NCI-H2029 (cell line): ENCODE measurements around the gene WFIKKN1.

Source experiments
- DNase-seq: peaks from one replicate; lab custom pipeline; 2025; lab: John Stamatoyannopoulos, UW

WFIKKN1 gene

DNA sequence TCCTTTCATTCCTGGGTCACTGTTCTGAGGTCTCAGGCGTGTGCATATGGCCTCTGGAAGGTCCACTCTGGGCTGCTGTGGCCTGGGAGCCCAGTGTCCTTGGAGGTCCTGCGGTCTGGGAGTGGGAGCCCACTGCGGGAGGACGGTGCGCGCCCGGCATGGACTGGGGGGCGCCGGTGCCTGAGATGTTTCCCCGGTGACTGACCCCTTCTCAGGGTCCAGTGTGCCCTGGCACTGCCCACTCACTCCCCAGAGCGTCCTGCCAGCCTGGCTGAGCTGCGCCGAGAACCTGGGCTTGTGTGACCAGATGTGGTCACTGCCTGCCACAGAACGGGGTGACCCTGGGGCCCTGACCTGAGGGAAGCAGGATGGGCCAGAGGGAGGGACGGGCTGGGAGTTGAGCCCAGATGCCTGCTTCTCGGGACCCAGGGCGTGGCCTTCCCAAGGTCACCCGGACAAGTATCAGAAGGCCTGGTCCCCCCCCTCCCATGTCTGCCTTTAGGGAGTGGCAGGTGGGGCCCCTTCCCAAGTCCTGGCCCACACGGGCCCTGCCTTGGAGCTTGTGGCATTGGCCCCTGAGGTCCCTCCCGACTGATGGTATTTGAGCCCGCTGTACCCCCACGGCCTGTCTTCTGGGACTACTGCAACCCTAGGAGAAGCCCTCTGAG is 43.6 kb downstream of the WFIKKN1 start:
- no peak for DNase-seq

DNA sequence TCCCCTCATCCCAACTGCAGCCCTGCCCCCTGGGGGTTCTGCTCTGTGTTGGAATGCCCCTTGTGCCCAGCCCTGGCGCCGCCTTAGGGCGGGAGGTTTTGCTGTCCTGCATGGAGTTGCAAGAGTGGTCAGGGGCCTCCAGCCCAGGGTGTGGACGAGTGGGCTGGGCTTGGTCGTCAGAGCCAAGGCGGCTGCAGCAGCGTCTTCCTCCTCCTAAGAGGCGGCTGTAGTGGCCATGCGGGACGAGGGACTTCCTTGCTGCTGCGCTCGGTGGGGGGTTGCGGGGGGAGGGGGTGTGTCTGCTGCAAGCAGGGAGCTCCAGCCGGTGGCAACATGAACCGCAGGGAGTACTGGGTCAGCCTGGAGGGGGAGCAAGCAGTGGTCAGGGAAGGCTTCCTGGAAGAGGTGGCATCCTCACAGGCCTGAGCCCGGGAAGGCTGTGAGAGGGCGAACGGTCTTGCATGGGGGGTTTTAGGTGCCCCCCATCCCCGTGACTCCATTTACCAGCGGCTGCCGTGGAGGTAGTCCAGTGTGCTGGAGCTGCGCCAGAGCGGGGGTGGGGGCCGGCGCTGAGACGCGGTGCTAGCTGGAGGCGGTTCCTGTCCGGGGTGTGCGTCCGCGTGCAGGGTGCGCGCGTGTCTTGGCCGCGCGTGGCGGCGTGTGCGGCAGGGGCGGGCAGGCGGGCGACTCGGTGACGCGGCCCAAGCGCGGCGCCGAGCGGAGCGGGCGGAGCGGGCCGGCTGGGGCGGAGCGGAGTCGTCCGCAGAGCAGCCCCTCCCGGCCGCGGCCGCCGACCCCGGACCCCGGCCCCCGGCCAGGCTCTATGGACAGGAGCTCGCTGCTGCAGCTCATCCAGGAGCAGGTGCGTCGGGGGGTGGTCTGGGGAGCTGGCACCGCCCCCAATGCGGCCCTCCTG is 44.4 kb downstream of the WFIKKN1 start, which contains the start of gene RHBDL1:
RHBDL1 (plus strand) TSS at position 704 of the 916 bp plus-strand sequence; CDS start at position 824, 120 bp downstream.
- no peak for DNase-seq

DNA sequence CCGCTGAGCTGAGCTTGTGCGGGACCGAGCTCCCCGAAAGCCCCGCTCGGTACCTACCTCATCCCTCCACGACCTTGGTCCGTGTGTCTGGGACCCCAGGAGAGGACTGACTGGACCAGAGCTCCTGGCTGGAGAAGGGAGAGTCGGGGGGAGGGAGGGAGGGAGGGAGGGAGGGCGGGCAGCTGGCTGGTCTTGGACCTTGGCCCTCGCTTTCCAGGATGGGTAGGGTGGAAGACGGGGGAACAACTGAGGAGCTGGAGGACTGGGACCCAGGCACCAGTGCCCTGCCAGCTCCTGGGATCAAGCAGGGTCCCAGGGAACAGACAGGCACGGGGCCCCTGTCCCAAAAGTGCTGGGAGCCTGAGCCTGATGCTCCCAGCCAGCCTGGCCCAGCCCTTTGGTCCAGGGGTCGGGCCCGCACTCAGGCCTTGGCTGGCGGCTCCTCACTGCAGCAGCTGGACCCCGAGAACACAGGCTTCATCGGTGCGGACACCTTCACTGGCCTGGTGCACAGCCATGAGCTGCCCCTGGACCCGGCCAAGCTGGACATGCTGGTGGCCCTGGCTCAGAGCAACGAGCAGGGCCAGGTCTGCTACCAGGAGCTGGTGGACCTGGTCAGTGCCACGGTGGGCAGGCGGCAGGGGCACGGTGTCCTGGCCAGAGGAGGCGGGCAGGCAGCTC is 45.2 kb downstream of the WFIKKN1 start:
- DNase-seq, result no peak

DNA sequence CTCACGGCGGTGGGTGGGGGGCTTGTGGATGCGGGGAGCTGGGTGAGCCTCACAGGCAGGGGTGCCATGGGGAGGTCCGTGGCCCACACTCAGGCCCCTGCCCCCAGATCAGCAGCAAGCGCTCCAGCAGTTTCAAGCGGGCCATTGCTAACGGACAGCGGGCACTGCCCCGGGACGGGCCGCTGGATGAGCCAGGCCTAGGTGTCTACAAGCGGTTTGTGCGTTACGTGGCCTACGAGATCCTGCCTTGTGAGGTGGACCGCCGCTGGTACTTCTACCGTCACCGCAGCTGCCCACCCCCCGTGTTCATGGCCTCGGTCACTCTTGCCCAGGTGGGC is 45.7 kb downstream of the WFIKKN1 start:
- no peak for DNase-seq

DNA sequence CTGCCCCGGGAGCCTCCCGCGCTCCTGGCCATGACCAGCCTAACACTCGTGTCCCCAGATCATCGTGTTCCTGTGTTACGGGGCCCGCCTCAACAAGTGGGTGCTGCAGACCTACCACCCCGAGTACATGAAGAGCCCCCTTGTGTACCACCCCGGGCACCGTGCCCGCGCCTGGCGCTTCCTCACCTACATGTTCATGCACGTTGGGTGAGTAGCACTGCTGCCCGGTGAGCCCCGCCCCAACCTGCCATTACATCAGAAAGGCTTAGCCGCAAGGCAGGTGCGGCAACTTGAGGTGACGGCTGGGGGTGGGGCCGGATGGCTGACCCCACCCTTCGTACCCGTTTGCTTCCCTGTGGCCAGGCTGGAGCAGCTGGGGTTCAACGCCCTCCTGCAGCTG is 46.1 kb downstream of the WFIKKN1 start:
- DNase-seq, result peak; percentile 49

DNA sequence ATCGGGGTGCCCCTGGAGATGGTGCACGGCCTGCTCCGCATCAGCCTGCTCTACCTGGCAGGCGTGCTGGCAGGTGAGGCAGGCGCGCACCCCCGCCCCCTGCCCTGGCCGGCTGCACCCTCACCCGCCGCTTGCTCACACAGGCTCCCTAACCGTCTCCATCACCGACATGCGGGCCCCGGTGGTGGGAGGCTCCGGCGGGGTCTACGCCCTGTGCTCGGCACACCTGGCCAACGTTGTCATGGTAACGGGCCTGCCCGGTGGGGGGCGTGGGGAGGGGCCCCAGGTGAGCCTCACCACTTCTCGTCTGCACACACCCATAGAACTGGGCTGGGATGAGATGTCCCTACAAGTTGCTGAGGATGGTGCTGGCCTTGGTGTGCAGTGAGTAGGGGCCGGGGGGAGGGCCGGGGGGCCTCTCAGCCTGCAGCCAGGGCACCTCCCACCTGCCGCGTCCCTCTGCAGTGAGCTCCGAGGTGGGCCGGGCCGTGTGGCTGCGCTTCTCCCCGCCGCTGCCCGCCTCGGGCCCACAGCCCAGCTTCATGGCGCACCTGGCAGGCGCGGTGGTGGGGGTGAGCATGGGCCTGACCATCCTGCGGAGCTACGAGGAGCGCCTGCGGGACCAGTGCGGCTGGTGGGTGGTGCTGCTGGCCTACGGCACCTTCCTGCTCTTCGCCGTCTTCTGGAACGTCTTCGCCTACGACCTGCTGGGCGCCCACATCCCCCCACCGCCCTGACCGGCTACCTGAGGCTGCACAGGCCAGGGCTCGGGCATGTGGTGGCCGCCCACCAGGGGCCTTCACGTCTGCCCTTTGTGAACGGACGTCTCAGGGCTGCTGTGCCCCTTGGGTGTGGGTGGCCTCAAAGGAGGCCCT is 46.8 kb downstream of the WFIKKN1 start:
- DNase-seq, result no peak

DNA sequence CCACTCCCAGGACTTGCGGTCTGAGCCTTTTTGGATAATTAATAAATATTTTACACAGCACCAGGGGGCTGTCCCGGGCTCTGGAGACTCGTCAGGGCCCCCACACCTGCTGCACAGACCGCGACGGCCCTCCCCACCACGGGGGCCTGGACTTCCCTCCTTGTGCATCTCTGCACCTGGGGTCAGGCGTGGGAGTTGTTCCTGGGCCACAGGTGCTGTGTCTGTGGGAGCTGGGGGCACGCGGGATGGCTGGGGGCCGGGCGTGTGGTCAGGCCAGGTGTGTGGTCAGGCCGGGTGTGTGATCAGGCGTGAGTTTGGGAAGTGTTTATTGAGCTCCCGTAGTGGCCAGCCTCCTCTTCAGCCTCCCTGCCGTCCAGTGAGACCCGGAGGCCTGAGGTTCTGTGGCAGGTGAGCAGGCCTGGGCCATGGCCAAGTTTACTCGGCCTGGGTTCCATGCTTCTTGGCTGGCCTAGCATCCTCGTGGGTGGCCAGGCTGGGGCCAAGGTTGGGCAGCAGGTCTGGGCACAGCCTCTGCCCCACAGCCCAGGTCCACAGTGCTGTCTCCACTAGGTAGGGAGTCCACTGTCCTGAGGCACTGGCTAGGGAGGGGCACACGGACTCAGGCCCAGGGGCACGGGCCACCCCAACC is 47.5 kb downstream of the WFIKKN1 start:
- no peak for DNase-seq

DNA sequence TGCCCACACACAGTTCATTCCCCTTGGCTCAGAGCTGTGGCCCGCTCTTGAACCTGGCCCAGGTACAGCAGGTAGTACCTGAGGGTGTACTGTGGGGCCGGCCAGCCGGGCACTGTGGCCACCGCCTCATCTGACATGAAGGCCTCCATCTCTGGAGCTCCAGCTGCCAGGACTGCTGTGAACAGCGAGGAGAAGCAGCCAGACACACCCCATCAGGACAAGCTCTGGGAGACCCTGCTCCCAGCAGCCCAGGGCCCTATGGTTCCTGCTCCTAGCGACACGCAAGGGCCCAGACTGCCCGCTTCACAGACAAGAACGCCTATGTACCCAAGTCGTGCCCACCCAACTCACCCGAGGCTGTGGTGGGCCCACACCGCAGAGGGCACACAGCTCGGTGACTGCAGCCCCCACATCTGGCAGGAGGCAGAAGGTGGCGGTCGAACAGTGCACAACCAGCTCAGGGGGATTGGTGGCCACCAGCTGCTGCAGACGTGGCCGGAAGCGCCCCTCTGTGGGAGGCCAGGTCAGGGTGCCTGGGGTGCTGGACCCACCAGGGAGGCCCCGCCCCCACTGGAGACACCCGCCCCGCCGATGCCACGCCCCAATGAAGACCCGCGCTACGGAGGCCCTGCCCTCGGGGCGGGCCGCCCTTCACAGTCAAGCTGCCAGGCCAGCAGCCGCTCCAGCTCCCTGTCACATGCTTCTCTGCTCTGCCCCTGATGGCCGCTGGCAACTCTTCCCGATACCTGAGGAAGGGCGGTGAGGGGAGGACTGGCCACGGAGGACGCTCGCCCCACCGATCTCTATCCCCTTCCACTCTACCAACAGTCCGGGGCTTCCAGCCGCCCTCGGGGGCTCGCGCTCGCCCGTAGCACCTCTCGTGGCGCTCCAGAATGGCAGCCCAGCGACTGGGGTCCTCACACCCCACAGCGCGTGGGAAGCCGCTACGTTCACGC is 48.4 kb downstream of the WFIKKN1 start:
- DNase-seq, result peak; percentile 77

DNA sequence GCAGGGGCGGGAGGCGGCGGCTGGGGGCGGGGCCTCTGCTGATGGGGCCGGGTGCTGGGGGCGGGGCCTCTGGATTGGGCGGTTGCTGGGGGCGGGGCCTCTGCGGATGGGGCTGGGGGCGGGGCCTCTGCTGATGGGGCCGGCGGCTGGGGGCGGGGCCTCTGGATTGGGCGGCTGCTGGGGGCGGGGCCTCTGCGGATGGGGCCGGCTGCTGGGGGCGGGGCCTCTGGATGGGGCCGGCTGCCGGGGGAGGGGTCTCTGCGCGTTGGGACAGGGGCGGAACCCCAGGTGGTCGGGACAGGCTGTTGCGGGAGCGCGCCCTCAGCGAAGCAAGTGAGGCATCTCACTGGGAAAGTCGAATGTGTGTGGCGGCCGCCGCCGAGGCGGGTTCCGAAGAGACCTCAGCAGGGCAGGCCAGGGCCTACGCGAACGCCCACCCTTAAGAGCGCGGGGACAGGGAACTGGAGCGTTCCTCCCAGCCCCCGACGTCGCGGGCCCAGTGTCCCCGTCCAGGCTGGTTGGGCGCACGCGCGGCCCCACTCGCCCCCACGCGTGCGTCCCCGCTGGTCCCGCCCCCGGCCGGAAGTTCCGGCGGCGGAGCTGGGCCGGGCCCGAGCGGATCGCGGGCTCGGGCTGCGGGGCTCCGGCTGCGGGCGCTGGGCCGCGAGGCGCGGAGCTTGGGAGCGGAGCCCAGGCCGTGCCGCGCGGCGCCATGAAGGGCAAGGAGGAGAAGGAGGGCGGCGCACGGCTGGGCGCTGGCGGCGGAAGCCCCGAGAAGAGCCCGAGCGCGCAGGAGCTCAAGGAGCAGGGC is 49.2 kb downstream of the WFIKKN1 start, which contains the start of gene STUB1:
STUB1 (plus strand) TSS at position 597 of the 811 bp plus-strand sequence; CDS start at position 713, 116 bp downstream.
- DNase-seq, result peak; percentile 75

DNA sequence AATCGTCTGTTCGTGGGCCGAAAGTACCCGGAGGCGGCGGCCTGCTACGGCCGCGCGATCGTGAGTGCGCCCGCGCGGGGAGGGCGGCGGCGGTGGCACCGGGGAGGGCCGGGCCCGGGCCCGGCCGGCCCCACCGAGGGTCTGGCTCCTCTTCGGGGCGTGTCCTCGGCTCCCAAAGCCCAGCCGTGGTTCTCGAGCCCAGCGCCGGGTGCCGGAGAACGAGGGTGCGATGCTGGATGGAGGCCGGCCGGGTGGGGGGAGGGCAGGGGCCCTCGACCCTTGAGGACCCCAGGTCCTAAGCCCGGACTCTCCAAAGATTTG is 49.8 kb downstream of the WFIKKN1 start:
- no peak for DNase-seq

DNA sequence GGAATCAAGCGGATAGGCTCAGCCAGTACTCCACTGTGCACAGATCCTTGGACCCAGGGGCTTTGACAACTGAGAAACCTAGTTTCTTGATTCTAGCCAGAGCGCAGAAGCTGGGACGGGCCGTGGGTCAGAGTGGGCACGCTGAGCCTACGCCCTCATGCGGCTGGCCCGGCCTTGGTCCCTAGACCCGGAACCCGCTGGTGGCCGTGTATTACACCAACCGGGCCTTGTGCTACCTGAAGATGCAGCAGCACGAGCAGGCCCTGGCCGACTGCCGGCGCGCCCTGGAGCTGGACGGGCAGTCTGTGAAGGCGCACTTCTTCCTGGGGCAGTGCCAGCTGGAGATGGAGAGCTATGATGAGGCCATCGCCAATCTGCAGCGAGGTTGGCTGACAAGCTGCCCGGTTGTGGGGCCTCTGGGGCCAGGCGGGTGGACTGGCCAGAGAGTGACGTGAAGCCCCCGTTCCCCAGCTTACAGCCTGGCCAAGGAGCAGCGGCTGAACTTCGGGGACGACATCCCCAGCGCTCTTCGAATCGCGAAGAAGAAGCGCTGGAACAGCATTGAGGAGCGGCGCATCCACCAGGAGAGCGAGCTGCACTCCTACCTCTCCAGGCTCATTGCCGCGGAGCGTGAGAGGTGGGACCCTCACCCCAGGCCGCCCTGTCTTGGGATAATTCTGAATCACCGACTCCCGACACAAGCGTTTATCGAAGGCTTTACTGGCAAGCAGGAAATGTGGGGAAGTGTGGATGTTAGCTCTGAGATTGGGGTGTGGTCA is 50.4 kb downstream of the WFIKKN1 start:
- peak; percentile 24 for DNase-seq

DNA sequence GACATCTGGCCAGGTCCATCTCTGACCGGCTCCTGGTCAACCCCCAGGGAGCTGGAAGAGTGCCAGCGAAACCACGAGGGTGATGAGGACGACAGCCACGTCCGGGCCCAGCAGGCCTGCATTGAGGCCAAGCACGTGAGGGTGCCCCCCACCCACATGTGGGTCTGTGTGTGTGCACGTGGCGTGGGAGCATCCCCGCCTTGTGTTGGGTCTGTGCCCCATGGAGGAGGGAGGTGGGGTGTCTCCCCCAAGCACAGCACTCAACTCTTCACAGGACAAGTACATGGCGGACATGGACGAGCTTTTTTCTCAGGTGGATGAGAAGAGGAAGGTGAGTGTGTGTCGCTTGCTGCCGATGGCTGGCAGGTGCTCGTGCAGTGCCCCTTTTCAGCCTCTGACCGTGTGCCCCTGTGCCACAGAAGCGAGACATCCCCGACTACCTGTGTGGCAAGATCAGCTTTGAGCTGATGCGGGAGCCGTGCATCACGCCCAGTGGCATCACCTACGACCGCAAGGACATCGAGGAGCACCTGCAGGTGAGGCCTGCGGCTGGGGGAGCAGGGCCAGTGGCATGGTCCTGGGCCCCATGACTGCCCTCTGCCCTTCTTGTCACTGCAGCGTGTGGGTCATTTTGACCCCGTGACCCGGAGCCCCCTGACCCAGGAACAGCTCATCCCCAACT is 51.1 kb downstream of the WFIKKN1 start:
- DNase-seq, result no peak

DNA sequence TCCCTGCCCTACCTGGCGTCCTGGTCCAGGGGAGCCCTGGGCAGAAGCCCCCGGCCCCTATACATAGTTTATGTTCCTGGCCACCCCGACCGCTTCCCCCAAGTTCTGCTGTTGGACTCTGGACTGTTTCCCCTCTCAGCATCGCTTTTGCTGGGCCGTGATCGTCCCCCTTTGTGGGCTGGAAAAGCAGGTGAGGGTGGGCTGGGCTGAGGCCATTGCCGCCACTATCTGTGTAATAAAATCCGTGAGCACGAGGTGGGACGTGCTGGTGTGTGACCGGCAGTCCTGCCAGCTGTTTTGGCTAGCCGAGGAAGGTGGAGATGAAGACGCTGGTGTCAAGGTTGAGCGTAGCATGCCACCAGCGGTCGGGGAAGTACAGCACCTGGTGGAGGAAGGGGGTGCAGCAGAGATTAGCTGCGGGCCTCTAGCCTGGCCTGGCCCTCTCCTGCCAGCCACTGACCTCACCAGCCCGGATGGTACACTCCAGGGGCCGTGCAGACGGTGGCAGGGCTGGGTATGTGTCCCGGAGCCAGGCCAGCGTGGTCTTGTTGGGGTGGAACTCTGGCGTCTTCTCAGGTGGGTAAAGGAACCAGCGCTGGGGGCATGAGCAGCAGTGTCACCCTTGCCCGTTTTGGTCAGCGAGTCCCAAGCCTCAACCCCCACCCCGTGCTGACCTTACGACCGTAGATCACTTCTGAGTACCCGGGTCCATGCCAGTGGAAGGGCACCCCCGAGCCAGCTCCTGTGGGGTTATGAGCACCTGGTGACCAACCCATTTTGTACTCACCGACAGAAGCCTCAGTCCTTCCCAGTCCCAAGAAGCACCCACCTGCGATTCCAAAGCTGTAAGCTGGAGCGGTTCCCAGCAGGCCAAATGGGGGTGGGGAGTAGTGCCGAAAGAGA is 52.0 kb downstream of the WFIKKN1 start:
- DNase-seq, result no peak

DNA sequence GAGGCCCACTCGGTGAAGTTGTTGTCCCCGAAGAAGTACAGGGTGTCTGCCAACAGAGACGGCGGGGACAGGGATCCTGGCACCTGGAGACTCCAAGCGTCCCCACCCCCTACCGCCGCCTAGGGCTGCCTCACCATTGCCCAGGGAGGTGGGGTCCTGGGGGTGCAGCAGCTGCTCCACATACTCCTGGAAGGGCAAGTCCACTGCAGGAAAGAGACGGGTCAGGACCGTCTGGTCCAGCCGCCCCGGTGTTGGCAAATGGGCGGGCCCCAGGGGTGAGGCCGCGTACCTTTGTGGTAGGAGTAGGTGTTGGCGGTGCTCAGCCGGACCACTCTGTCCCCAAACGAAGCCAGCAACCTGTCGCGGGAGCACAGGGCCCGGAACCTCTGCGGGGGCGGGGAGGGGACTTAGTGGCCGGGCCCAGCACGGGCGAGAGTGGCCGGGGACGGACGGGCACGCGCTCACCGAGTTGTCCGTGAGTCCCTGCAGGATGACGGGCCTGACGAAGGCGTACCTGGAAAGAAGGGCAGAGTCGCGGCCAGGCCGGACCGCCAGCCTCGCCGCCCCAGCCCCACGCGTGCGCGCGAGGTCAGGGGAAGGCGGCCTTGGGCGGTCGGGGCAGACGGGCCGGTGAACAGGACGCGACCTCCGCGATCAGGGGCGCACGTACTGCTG is 52.7 kb downstream of the WFIKKN1 start:
- DNase-seq, result no peak
